ENCODE data around the gene PGA4. TPM values are rescaled to one million over a fixed set of nuclear protein-coding genes. Genes with fewer than 3 reads are reported as not detected.
"Not testable (repeated sequence)": the region's sequence is repeated elsewhere in the genome, so short reads cannot be mapped to it uniquely, and the experiment has no call there.

The PGA4 gene
- not detected for total RNA-seq

DNA sequence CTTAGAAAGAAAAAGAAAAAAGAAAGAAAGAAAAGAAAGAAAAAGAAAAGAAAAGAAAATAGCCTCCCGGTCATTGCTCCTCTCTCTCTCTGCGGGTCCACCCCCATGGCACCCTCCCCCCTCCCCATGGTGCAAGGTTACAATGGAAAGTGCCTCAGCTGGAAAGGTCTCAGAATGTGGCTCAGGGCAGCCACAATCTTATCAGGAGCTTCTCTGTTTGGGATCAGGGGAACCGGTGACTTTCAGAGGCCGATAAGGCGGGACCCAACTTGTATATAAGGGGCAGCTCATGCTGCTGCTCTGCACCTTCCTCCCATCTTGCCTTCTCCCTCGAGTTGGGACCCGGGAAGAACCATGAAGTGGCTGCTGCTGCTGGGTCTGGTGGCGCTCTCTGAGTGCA lies at the start of gene PGA4:
Gene PGA4, plus strand, starts transcription at position 301 of the 400 bp plus-strand sequence. Its CDS starts 54 bp downstream, at position 355.
- POLR2A ChIA-PET; H3K4me3 Mint-ChIP-seq; DNase-seq; H3K27ac Mint-ChIP-seq; ATAC-seq (ENCODE audit: low read depth); H3K9me3 Mint-ChIP-seq; H3K4me1 Mint-ChIP-seq; H3K36me3 Mint-ChIP-seq; H3K27me3 Mint-ChIP-seq: not testable (repeated sequence)

DNA sequence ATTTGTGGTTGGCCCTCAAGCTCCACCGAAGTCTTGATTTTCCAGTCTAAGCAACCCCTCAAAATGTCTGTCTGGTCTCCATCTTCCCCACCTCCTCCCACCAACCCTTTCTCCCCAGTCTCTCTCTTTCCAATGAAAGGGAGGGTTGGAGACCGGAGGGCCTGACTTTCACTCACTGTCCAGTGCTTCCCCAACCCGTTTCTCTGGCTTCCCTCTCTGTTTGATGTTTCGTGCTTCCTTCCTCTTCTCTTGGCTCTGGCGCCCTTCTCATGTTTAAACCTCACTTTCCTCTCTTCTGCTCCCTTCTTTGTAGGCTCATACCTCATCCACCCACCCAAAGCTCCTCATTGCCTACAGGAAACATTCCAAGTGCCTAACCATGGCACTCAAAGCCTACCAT lies 49.8 kb upstream of the PGA4 start:
- Mint-ChIP-seq H3K27ac (no peak overlapping the region), H3K27me3 (peaks cover 3% of the 10 kb centered on the region), H3K4me1 (peaks cover 16% of the 10 kb centered on the region), H3K4me3 (no peak overlapping the region), H3K36me3 (peaks cover 4% of the 10 kb centered on the region), H3K9me3 (peaks cover 4% of the 10 kb centered on the region)
- ATAC-seq (ENCODE audit: low read depth) (no peak), DNase-seq (no peak)
- POLR2A ChIA-PET: no interaction called here

DNA sequence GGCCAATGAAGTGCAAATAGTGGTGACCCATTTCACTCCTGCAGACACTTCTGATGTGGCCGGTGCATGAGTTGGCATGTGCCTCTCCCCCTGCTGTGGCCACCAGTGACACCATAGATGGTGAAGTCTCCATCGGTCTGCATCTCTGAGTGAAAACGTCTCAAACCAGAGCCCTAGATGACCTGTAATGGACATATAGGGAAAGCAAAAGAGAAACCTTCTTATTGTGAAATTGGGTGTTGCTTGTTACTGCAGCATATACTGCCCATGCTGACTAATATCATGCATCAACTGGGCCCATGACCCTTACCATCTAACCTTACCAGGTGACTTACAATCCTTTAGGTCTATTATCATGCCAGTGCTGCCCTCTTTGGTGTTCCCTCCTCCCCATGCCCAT lies 49.3 kb upstream of the PGA4 start:
- H3K27ac Mint-ChIP-seq: no peak overlapping the region
- H3K4me3 Mint-ChIP-seq: no peak overlapping the region
- H3K9me3 Mint-ChIP-seq: peaks cover 4% of the 10 kb centered on the region
- peaks cover 4% of the 10 kb centered on the region for H3K36me3 Mint-ChIP-seq
- DNase-seq: no peak
- peaks cover 14% of the 10 kb centered on the region for H3K4me1 Mint-ChIP-seq
- POLR2A ChIA-PET: no interaction called here
- ATAC-seq (ENCODE audit: low read depth): no peak
- peaks cover 3% of the 10 kb centered on the region for H3K27me3 Mint-ChIP-seq

DNA sequence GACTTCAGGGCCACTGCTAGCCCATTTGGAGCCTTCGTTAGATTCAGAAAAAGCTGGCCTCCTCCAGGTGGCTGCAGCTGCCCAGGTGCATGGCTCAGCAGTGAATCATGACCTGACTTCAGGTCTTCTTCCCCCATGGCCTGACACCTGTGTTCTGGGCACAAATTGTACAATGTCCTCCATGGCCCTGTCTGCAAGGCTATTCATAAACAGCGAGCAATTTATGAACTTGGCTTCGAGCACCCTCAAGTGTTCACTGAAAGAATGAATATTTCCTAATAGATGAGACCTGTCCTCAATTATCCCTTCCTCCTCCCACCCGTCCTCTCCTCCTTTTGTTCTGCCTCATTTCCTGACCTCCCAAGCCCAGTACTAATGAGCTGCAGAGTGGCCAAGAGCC lies 48.7 kb upstream of the PGA4 start:
- Mint-ChIP-seq H3K36me3 (peaks cover 4% of the 10 kb centered on the region), H3K27ac (no peak overlapping the region), H3K4me3 (no peak overlapping the region), H3K27me3 (peaks cover 3% of the 10 kb centered on the region), H3K4me1 (peaks cover 12% of the 10 kb centered on the region), H3K9me3 (peaks cover 4% of the 10 kb centered on the region)
- ATAC-seq (ENCODE audit: low read depth) (no peak), DNase-seq (no peak)
- POLR2A ChIA-PET: interaction anchor here (0.6 kb wide), 1 partner anchor 226 kb away, joined by 3 read pairs; no protein-coding TSS in a partner anchor

DNA sequence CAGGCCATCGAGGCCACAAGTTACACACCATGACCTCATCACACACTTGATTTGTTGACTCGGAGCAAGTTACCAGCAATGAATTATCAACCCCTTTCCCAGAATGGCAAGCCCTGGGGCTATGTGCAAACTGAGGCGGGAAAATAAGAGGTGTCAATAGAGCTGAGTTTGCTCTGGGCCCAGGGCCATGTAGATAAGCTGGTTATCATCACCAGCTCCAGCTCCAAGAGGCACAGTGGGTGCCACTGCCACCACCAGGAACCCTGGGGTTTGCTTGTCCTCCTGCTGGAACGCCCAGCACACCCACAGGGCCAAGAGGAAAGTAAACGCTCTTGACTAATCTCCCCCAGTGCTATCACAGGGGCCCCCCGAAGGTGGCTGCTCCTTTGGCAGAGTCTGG lies 47.9 kb upstream of the PGA4 start:
- H3K27me3 Mint-ChIP-seq: peaks cover 5% of the 10 kb centered on the region
- POLR2A ChIA-PET: no interaction called here
- DNase-seq: no peak
- peaks cover 4% of the 10 kb centered on the region for H3K36me3 Mint-ChIP-seq
- peaks cover 8% of the 10 kb centered on the region for H3K4me1 Mint-ChIP-seq
- no peak for ATAC-seq (ENCODE audit: low read depth)
- no peak overlapping the region for H3K4me3 Mint-ChIP-seq
- H3K27ac Mint-ChIP-seq: no peak overlapping the region
- peaks cover 4% of the 10 kb centered on the region for H3K9me3 Mint-ChIP-seq

DNA sequence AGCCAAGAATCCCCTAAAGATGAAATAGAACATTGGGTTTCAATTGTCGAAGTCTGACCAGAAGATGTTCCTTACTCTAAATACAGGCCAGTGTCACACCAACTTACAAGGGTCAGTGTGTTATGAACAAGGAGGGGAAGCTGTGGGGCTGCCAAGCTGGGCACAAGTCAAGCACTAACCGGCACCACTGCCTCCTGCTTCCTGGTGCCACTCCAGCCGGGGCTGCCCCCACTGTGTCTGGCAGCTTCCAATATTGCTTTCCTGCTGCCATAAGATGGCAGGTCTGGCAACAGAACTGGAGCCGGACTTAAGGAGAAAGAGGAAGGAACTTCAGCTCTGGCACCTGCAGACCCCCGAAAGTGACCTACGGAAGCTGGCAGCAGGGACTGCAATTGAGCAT lies 47.2 kb upstream of the PGA4 start:
- no peak overlapping the region for H3K4me3 Mint-ChIP-seq
- H3K9me3 Mint-ChIP-seq: peaks cover 4% of the 10 kb centered on the region
- H3K27me3 Mint-ChIP-seq: peaks cover 7% of the 10 kb centered on the region
- ATAC-seq (ENCODE audit: low read depth) (no peak), DNase-seq (no peak)
- H3K4me1 Mint-ChIP-seq: peaks cover 8% of the 10 kb centered on the region
- no peak overlapping the region for H3K27ac Mint-ChIP-seq
- peaks cover 4% of the 10 kb centered on the region for H3K36me3 Mint-ChIP-seq
- POLR2A ChIA-PET: no interaction called here

DNA sequence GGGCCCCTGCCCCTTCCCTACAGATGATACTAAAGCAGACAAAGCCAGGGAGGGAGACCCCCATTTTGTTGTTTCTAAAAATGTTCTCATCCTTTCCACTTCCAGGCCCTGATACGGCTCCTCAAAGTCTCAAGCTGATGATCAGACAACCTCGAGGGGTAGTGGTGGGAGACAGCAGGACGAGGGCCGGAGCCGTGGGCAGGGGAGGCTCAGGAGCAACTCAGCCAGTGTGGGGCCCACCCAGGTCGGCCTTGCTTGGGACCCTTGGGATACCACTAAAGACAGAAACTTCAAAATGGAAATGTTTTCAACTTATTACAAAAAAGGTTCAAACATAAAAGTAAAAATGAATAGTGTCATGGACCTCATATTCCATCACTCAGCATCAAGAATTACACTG lies 45.7 kb upstream of the PGA4 start:
- POLR2A ChIA-PET: interaction anchor here (0.6 kb wide), 1 partner anchor 25 kb away, joined by 4 read pairs; no protein-coding TSS in a partner anchor
- peaks cover 8% of the 10 kb centered on the region for H3K4me1 Mint-ChIP-seq
- no peak overlapping the region for H3K27ac Mint-ChIP-seq
- DNase-seq (no peak), ATAC-seq (ENCODE audit: low read depth) (no peak)
- H3K27me3 Mint-ChIP-seq: peaks cover 7% of the 10 kb centered on the region
- H3K4me3 Mint-ChIP-seq: no peak overlapping the region
- peaks cover 4% of the 10 kb centered on the region for H3K9me3 Mint-ChIP-seq
- peaks cover 4% of the 10 kb centered on the region for H3K36me3 Mint-ChIP-seq

DNA sequence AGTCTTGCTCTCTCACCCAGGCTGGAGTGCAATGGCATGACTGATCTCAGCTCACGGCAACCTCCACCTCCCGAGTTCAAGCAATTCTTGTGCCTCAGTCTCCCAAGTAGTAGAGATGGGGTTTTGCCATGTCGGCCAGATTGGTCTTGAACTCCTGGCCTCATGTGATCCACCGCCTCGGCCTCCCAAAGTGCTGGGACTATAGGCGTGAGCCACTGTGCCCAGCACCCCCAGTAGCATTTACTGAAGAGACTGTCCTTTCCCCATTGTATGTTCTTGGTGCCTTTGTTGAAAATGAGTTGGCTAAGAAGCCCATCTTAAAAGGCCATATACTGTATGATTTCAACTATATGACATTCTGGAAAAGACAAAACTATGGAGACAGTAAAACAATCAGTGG lies 41.9 kb upstream of the PGA4 start:
- H3K4me1 Mint-ChIP-seq; H3K9me3 Mint-ChIP-seq; POLR2A ChIA-PET; ATAC-seq (ENCODE audit: low read depth); DNase-seq; H3K36me3 Mint-ChIP-seq; H3K27ac Mint-ChIP-seq; H3K4me3 Mint-ChIP-seq; H3K27me3 Mint-ChIP-seq: not testable (repeated sequence)

DNA sequence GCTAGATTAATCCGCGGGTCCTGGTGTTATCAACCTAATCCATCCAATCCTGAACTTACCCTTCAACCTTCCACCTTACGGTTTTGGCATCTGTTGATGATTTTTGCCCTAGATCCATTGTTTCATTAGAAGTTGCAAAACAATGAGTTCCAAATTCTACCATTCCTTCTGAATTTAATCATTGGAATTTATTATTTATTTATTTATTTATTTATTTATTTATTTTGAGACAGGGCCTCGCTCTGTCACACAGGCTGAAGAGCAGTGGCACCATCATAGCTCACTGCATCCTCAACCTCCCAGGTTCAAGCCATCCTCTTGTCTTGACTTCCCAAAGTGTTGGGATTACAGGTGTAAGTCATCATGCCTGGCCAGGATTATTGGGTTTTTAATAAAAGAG lies 40.7 kb upstream of the PGA4 start:
- Mint-ChIP-seq H3K27me3 (peaks cover 4% of the 10 kb centered on the region), H3K36me3 (no peaks in the 10 kb centered on the region), H3K4me1 (no peaks in the 10 kb centered on the region), H3K4me3 (no peak overlapping the region), H3K27ac (no peak overlapping the region), H3K9me3 (no peaks in the 10 kb centered on the region)
- ATAC-seq (ENCODE audit: low read depth) (no peak), DNase-seq (no peak)
- POLR2A ChIA-PET: no interaction called here

DNA sequence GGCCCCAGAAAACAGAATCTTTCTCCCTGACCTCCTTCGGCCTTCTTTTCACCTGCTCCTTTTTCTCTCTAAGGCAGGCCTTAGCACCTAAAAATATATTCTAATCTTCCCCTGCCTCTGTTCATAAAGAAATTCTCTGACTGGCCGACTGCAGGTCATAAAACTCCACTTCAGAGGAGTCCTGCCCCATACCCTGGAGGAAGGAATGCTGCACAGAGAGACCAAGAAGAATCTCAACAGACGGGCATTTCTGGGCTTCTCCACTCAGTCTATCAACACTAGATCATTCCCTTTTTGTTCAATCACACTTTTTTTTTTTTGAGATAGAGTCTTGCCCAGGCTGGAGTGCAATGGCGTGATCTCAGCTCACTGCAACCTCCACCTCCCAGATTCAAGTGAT lies 38.5 kb upstream of the PGA4 start:
- POLR2A ChIA-PET: no interaction called here
- Mint-ChIP-seq H3K9me3 (no peaks in the 10 kb centered on the region), H3K4me1 (peaks cover 3% of the 10 kb centered on the region)

DNA sequence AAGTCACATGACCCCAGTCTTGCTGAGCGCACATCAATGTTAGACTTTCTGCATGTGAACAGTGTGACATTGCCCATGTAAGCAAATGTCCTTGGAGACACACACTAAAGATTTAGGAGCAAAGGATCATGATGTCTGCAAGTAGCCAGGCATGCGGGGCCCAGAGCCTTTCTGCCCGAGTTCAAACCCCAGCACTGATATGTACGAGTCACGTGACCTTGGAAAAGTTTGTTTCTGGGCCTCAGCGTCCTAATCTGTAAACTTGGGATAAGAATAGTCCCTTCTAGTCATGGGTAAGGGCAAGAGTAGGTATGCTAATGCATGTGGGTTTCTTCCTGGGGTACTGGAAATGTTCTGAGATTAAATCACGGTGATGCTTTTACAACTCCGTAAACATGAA lies 35.6 kb upstream of the PGA4 start:
- ATAC-seq (ENCODE audit: low read depth): no peak
- no peaks in the 10 kb centered on the region for H3K36me3 Mint-ChIP-seq
- POLR2A ChIA-PET: no interaction called here

More for the DNA sequence above, 38.5 kb upstream of the PGA4 start:
- Mint-ChIP-seq H3K27me3 (peaks cover 4% of the 10 kb centered on the region), H3K27ac (no peak overlapping the region), H3K4me3 (no peak overlapping the region), H3K36me3 (no peaks in the 10 kb centered on the region)
- DNase-seq (no peak), ATAC-seq (ENCODE audit: low read depth) (no peak)

DNA sequence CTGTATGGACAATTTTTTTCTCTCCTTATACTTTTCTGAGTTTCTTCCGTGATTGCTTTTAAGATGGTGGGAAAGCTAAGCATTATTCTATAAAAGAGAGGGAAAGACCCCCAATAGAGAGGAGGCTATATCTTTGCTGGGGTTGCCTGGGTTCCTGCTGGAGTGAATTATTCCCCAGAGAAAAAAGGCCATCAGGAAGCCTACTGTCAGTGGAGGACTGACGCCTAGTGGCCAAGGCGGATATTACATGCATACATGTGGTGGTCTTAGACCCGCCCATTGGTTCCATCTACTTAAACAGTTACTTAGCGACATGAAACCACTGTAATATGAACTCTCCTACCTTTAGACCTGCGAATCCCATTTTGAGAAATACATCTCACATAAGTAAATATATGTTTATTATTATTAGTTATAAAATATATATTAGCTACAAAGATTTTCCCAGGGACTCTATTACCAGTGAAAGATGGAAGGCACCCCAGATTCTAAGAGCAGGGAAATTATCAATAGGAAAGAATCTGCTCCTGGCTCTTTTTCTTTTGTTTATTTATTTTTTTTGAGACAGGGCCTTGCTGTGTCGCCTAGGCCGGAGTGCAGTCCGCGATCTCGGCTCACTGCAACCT lies 34.5 kb upstream of the PGA4 start:
- H3K27ac Mint-ChIP-seq: no peak overlapping the region
- DNase-seq (peak; percentile 71), ATAC-seq (ENCODE audit: low read depth) (peak; percentile 72)
- no peaks in the 10 kb centered on the region for H3K36me3 Mint-ChIP-seq
- no peak overlapping the region for H3K4me3 Mint-ChIP-seq
- POLR2A ChIA-PET: no interaction called here
- peaks cover 8% of the 10 kb centered on the region for H3K27me3 Mint-ChIP-seq
- no peaks in the 10 kb centered on the region for H3K9me3 Mint-ChIP-seq
- H3K4me1 Mint-ChIP-seq: peaks cover 3% of the 10 kb centered on the region

More for the DNA sequence above, 35.6 kb upstream of the PGA4 start:
- no peaks in the 10 kb centered on the region for H3K9me3 Mint-ChIP-seq
- H3K27me3 Mint-ChIP-seq: peaks cover 5% of the 10 kb centered on the region
- H3K4me3 Mint-ChIP-seq: no peak overlapping the region
- H3K27ac Mint-ChIP-seq: no peak overlapping the region
- H3K4me1 Mint-ChIP-seq: peaks cover 3% of the 10 kb centered on the region
- no peak for DNase-seq

DNA sequence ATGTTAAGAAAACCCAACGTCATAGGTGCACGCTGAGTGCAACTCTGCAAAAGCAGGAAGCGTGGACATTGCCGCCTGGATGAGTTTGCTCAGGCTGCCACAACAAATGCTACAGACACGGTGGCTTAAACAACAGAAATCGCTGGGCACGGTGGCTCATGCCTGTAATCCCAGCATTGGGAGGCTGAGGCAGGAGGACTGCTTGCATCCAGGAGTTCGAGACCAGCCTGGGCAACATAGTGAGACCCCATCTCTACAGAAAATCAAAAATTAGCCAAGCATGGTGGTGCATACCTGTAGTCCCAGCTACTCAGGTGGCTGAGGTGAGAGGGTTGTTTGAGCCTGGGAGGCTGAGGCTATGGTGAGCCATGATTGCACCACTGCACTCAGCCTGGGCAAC lies 32.2 kb upstream of the PGA4 start:
- H3K9me3 Mint-ChIP-seq: no peaks in the 10 kb centered on the region
- POLR2A ChIA-PET: no interaction called here

DNA sequence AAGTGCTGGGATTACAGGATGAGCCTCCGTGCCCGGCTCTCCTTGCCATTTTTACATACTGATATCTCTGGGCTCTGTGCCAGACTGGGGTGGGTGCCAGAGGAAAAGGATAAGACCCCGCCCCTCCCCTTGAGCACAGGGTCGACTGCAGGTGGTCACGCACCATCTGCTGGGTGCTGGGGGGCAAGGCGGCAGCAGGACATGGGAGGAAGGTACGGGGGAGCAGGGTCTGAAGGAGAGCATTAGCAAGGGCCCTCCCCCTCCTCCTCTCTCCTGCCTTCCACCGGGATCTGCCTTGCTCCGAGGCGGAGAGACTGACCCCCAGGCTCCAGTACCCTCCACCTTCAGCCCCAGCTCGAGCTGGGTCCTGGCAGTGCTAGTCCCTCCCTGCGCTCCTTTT lies 28.6 kb upstream of the PGA4 start:
- no peak overlapping the region for H3K4me3 Mint-ChIP-seq
- H3K9me3 Mint-ChIP-seq: no peaks in the 10 kb centered on the region
- POLR2A ChIA-PET: no interaction called here
- no peak overlapping the region for H3K27ac Mint-ChIP-seq
- H3K27me3 Mint-ChIP-seq: peaks cover 14% of the 10 kb centered on the region
- no peaks in the 10 kb centered on the region for H3K36me3 Mint-ChIP-seq
- H3K4me1 Mint-ChIP-seq: no peaks in the 10 kb centered on the region
- ATAC-seq (ENCODE audit: low read depth) (no peak), DNase-seq (no peak)

More for the DNA sequence above, 32.2 kb upstream of the PGA4 start:
- H3K4me3 Mint-ChIP-seq: no peak overlapping the region
- peaks cover 3% of the 10 kb centered on the region for H3K4me1 Mint-ChIP-seq
- H3K27ac Mint-ChIP-seq: no peak overlapping the region
- DNase-seq (no peak), ATAC-seq (ENCODE audit: low read depth) (no peak)
- H3K27me3 Mint-ChIP-seq: peaks cover 8% of the 10 kb centered on the region
- no peaks in the 10 kb centered on the region for H3K36me3 Mint-ChIP-seq

All from activated naive CD8-positive, alpha-beta T cell treated with anti-CD3 and anti-CD28 coated beads, Interleukin-2, amount 10 ng/mL, durations not matched to agents 7 days and 5 days (primary cell).